ENCODE results near the gene EREG. TPM values are rescaled to one million over a fixed set of nuclear protein-coding genes. Genes with fewer than 3 reads are reported as not detected.

The EREG gene
- total RNA-seq, 4 donors from 2014 or later: 2.4 to 7.8 (median 4.8) TPM

DNA sequence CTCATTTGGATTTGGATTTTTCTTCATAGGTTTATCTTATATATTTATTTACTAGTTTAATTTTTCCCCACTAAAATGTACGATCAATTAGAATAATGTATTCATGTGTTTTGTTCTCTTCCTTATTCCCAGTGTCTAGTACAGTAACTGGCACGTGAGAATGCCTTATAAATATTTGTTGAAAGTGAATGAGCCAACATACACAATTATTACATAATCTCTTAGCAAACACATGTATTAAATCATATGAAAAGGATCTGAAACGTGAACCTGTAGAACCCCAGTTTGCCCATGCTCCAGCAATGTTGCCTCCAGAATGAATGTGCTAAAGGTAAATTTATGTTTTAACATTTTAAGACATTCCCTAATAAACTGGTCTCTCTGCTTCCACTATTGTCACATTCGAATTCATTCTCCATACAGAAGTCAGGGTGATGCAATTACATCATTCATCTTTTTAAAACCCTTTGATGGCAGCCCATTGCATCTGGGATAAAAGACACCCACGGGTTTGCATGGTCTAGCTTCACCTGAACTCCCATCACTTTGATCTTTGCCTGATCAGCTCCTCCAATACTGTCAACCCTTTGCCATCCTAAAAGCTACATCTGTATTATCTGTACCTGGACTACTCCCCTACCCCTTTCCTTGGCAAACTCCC is 49.3 kb downstream of the EREG start:
- TF ChIP-seq, protein P1, sequence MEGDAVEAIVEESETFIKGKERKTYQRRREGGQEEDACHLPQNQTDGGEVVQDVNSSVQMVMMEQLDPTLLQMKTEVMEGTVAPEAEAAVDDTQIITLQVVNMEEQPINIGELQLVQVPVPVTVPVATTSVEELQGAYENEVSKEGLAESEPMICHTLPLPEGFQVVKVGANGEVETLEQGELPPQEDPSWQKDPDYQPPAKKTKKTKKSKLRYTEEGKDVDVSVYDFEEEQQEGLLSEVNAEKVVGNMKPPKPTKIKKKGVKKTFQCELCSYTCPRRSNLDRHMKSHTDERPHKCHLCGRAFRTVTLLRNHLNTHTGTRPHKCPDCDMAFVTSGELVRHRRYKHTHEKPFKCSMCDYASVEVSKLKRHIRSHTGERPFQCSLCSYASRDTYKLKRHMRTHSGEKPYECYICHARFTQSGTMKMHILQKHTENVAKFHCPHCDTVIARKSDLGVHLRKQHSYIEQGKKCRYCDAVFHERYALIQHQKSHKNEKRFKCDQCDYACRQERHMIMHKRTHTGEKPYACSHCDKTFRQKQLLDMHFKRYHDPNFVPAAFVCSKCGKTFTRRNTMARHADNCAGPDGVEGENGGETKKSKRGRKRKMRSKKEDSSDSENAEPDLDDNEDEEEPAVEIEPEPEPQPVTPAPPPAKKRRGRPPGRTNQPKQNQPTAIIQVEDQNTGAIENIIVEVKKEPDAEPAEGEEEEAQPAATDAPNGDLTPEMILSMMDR (IDR thresholded peaks at IDR 0.05): no peak
- no peak for TF ChIP-seq POLR2AphosphoS5 (IDR thresholded peaks at IDR 0.05)
- TF ChIP-seq EP300 (IDR thresholded peaks at IDR 0.05): no peak
- TF ChIP-seq POLR2A (IDR thresholded peaks at IDR 0.05): no peak
- no peak overlapping the region for H3K4me3 ChIP-seq
- H3K4me1 ChIP-seq: no peaks in the 10 kb centered on the region
- ATAC-seq: no peak
- H3K36me3 ChIP-seq: no peaks in the 10 kb centered on the region
- no peaks in the 10 kb centered on the region for H3K27me3 ChIP-seq
- 60 to 70% methylated on average over 5 of the region's 5 CpGs for WGBS, 2 donors (ENCODE audit: low coverage in 1 of 2)
- no peaks in the 10 kb centered on the region for H3K9me3 ChIP-seq
- no peak overlapping the region for H3K27ac ChIP-seq

DNA sequence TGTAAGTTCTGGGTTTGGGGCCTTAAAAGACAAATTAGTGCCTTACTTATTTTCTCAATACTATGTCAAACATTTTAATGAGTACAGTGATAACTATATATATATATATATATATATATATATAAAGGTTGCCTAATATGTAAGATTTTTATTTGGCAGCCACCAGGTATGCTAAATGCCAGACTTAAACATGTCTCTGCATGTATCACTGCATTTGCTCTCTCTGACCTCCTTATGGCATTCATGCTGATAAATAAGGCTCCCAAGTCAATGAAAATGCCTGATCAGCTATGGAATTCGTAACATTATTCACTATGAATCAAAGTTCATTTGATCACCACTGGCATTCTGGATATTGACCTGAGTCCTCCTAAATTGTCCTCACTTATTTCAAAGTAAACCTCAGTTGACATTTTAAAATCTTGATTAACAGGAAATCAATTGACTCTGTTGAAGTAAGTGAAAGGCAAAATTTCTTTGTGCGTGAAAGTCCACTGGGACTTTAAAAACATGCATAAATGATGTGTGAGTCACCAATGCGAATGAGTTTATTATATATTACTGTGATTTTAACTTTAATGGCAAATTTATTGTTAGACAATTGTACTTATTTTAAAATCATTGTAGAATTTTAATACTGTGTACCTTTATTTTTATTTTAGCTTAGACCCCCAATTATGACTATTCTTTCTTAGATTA is 50.8 kb downstream of the EREG start:
- H3K36me3 ChIP-seq: no peaks in the 10 kb centered on the region
- TF ChIP-seq, protein P1 (IDR thresholded peaks at IDR 0.05): no peak
- TF ChIP-seq POLR2AphosphoS5 (IDR thresholded peaks at IDR 0.05): no peak
- TF ChIP-seq EP300 (IDR thresholded peaks at IDR 0.05): no peak
- TF ChIP-seq POLR2A (IDR thresholded peaks at IDR 0.05): no peak
- no peaks in the 10 kb centered on the region for H3K9me3 ChIP-seq
- H3K27me3 ChIP-seq: no peaks in the 10 kb centered on the region
- no peak for ATAC-seq
- H3K27ac ChIP-seq: no peak overlapping the region
- no peaks in the 10 kb centered on the region for H3K4me1 ChIP-seq
- 85 to 92% methylated on average over 3 of the region's 3 CpGs for WGBS, 2 donors (ENCODE audit: low coverage in 1 of 2)
- no peak overlapping the region for H3K4me3 ChIP-seq

DNA sequence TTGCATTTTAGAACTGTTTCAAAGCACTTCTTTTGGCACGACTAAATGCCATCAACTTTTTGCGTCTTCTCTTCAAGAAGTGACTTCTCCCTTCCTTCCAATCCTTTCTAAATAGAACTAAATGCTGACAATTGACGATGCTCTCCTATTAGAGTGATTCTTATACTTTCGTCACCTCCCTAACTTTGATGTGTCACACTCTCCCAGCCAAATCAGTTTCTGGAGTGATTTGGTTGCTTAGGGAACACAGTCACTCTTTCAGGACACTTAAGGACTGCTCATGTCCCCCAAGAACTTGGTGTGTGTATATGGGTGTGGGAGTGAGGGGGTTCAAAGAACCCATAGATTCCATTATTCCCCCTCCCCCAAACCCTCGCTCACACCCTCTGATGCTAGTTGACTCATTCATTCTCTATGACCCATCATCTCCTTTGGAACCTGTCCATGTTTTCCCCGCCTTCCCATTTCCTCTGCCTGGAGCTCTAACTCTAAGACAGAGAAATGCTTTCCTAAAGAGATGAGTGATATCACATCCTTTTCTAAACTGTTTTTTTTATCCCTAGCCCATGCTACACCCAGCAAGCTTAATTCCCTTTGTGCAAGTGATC is 53.2 kb downstream of the EREG start:
- Histone ChIP-seq H3K36me3 (no peaks in the 10 kb centered on the region), H3K27ac (no peak overlapping the region), H3K9me3 (no peaks in the 10 kb centered on the region), H3K4me1 (no peaks in the 10 kb centered on the region), H3K27me3 (no peaks in the 10 kb centered on the region), H3K4me3 (no peak overlapping the region)
- TF ChIP-seq EP300 (IDR thresholded peaks at IDR 0.05): no peak
- WGBS, 2 donors (ENCODE audit: low coverage in 1 of 2): 75 to 80% methylated on average over 4 to 6 of the region's 6 CpGs
- no peak for ATAC-seq

DNA sequence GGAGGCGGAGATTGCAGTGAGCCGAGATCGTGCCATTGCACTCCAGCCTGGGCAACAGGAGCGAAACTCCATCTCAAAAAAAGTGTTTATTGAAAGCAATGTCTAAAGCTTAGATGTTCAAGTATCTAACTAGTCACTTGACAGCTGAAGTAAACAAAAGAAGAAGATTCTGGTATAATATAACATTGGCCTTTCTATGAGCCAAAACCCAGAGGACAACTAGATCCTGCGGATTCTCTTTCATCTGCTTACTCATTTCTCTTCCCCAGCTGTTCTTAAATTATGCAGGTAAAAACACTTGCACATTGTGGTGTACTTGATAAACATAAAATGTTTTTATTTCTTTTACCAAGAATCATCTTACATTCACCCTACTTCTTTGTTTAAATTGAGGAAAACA is 55.9 kb downstream of the EREG start:
- TF ChIP-seq POLR2A (IDR thresholded peaks at IDR 0.05) (no peak), EP300 (IDR thresholded peaks at IDR 0.05) (no peak), POLR2AphosphoS5 (IDR thresholded peaks at IDR 0.05) (no peak)
- TF ChIP-seq, protein P1 (IDR thresholded peaks at IDR 0.05): no peak
- WGBS, 2 donors (ENCODE audit: low coverage in 1 of 2): 30 to 75% methylated on average over 5 of the region's 5 CpGs
- Histone ChIP-seq H3K4me1 (no peaks in the 10 kb centered on the region), H3K27ac (no peak overlapping the region), H3K36me3 (no peaks in the 10 kb centered on the region), H3K27me3 (no peaks in the 10 kb centered on the region), H3K4me3 (no peak overlapping the region), H3K9me3 (no peaks in the 10 kb centered on the region)
- ATAC-seq: no peak

DNA sequence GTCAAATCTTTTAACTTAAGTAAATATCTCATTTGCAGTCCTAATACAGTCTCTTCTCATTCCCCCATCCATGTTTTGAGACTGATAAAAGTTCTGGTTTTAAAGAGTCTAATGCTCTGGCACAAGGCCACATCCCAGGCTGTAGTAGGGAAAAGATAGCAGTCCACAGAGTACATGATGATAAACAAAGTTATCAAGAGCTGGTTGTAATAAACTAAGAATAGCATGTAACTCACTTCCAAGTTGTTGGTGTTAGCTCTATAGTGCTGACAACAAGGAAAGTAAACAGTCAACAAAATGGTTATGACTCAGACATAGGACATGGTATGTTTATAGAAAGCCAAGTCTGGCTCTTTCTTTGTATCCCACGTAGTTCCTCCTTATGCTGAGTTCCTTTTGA is 58.2 kb downstream of the EREG start:
- Histone ChIP-seq H3K4me1 (no peaks in the 10 kb centered on the region), H3K27me3 (no peaks in the 10 kb centered on the region), H3K36me3 (no peaks in the 10 kb centered on the region), H3K4me3 (no peak overlapping the region), H3K9me3 (no peaks in the 10 kb centered on the region), H3K27ac (no peak overlapping the region)
- no peak for TF ChIP-seq POLR2AphosphoS5 (IDR thresholded peaks at IDR 0.05)
- no peak for TF ChIP-seq EP300 (IDR thresholded peaks at IDR 0.05)
- TF ChIP-seq, protein P1 (IDR thresholded peaks at IDR 0.05): no peak
- TF ChIP-seq POLR2A (IDR thresholded peaks at IDR 0.05): no peak
- 8 to 50% methylated on average over 1 of the region's 1 CpG for WGBS, 2 donors (ENCODE audit: low coverage in 1 of 2)
- ATAC-seq: no peak

Measured in gastroesophageal sphincter (tissue), 4 donors.